IPS-20b (cell line): Measurements from ENCODE around the gene PPP1R13B.
"Not testable (repeated sequence)": the region's sequence is repeated elsewhere in the genome, so short reads cannot be mapped to it uniquely, and the experiment has no call there.

Source experiments
- H3K27ac ChIP-seq: one replicate; pipeline ENCODE4 v1.5.1; 2013; ENCODE audit warnings: low read length
- H3K27me3 ChIP-seq: 2 replicates; pipeline ENCODE4 v1.6.1; 2013; ENCODE audit warnings: mild to moderate bottlenecking, low read length, inconsistent platforms; ENCODE audit not compliant: insufficient read depth
- H3K36me3 ChIP-seq: 2 replicates; pipeline ENCODE4 v1.6.1; 2013; ENCODE audit warnings: low read depth, mild to moderate bottlenecking, inconsistent platforms, low read length, moderate library complexity; ENCODE audit not compliant: insufficient read depth
- H3K4me1 ChIP-seq: 2 replicates; pipeline ENCODE4 v1.6.1; 2013; ENCODE audit warnings: mild to moderate bottlenecking, control low read depth, inconsistent platforms, low read length, moderate library complexity; ENCODE audit not compliant: insufficient read depth
- H3K4me3 ChIP-seq: 2 replicates; pipeline ENCODE4 v1.5.1; 2013; ENCODE audit warnings: mild to moderate bottlenecking, low read length, inconsistent platforms
- H3K9ac ChIP-seq: 2 replicates; pipeline ENCODE4 v1.6.1; 2013; ENCODE audit warnings: low read depth, mild to moderate bottlenecking, inconsistent platforms, low read length, moderate library complexity
- H3K9me3 ChIP-seq: 2 replicates; pipeline ENCODE4 v1.6.1; 2013; ENCODE audit warnings: mild to moderate bottlenecking, low read depth, low read length, inconsistent platforms; ENCODE audit not compliant: insufficient read depth

Gene PPP1R13B

DNA sequence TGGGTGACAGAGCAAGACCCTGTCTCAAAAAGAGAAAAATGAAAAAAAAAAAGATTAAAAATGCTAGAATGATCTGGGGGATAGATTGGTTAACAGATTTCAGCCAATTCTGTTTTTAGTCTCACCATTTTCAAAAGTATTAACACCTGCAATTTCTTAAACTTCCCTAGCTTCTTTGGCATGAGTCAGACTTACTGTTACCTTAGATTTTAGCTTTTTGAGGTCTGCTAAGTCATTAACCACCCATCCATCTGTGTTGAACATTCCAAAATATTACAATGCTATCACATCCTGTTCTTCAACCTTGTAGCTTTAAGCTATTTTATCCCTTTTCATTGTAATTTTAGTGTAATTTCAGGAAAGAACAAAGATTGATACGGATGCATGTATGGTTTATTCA, 59.3 kb downstream of the PPP1R13B start:
- Histone ChIP-seq H3K9me3 (no peaks in the 10 kb centered on the region), H3K4me1 (no peaks in the 10 kb centered on the region), H3K36me3 (no peaks in the 10 kb centered on the region), H3K27ac (no peak overlapping the region), H3K4me3 (no peak overlapping the region), H3K27me3 (no peaks in the 10 kb centered on the region), H3K9ac (no peak overlapping the region)

DNA sequence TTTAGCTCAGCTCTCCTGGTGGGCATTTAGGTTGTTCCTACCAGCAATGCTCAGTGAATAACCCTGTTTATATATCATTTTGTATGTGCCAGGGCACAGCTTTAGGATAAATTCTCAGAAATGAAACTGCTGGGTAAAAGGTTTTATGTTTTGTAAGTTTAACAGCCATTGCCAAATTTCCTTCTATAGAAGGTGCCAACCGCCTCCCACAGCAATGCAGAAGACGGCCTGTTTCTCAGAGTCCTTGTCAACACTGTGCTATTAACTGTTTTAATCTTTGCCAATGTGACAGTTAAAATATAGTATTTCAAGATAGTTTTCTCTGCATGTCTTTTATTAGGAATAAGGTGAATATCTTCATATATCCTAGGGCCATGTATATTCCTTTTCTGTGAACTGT, 65.0 kb downstream of the PPP1R13B start:
- Histone ChIP-seq H3K4me3 (no peak overlapping the region), H3K36me3 (no peaks in the 10 kb centered on the region), H3K4me1 (no peaks in the 10 kb centered on the region), H3K27me3 (no peaks in the 10 kb centered on the region), H3K27ac (no peak overlapping the region), H3K9me3 (no peaks in the 10 kb centered on the region), H3K9ac (no peak overlapping the region)

DNA sequence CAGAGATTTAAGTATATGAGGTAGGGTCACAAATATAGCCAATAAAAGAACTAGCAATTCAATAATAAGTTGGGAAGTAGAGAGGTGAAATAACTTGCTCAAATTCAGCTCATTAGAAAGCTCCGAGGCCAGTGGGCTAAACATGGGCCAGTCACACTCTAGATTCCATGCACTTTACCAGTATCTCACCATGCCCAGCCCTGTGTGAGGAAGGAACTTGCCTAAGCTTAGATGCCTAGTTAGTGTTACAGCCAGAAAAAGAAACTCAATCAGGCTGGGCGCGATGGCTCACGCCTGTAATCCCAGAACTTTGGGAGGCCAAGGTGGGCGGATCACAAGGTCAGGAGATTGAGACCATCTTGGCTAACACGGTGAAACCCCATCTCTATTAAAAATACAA, 71.1 kb downstream of the PPP1R13B start:
- not testable (repeated sequence) for H3K9ac ChIP-seq, H3K27me3 ChIP-seq, H3K9me3 ChIP-seq, H3K36me3 ChIP-seq, H3K4me3 ChIP-seq, H3K27ac ChIP-seq, H3K4me1 ChIP-seq

DNA sequence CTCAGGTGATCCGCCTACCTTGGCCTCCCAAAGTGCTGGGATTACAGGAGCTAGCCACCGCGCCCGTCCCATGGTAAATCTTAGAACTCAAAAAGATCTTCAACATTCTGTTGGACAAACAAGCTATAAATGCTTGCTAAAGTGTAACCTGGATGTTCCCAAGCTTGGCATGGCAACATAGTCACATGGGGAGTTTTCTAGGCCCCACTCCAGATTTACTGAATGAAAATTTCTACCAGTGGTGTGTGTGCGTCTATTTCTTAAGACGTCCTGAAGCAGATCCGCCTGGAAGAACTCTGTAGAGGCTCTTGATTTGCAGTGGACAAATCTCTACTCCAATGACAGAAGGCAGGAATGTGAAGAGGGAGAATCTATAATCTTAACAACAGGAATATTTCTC, 71.9 kb downstream of the PPP1R13B start:
- Histone ChIP-seq H3K27me3 (no peaks in the 10 kb centered on the region), H3K27ac (no peak overlapping the region), H3K4me3 (no peak overlapping the region), H3K4me1 (no peaks in the 10 kb centered on the region), H3K9me3 (no peaks in the 10 kb centered on the region), H3K36me3 (no peaks in the 10 kb centered on the region), H3K9ac (no peak overlapping the region)

DNA sequence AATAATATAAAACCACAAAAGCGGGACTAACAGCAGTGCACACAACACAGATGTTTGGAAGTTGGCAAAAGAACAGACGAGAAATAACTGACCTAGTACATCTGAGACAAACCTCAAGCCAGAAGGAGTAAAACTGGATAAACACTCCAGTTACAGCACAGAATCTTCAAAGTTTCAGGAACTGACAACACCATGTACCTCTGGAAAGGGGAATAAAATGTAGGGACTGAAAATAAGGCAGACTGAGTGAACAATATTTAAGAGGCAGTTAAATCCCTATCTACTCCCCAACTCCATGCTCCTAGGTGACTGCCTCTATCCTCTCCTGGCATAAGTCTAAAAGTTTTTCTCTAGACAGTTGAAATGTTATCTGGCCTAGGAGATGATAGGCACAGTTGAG, 73.9 kb downstream of the PPP1R13B start:
- Histone ChIP-seq H3K36me3 (no peaks in the 10 kb centered on the region), H3K9ac (no peak overlapping the region), H3K4me1 (no peaks in the 10 kb centered on the region), H3K27me3 (no peaks in the 10 kb centered on the region), H3K27ac (no peak overlapping the region), H3K9me3 (no peaks in the 10 kb centered on the region), H3K4me3 (no peak overlapping the region)

DNA sequence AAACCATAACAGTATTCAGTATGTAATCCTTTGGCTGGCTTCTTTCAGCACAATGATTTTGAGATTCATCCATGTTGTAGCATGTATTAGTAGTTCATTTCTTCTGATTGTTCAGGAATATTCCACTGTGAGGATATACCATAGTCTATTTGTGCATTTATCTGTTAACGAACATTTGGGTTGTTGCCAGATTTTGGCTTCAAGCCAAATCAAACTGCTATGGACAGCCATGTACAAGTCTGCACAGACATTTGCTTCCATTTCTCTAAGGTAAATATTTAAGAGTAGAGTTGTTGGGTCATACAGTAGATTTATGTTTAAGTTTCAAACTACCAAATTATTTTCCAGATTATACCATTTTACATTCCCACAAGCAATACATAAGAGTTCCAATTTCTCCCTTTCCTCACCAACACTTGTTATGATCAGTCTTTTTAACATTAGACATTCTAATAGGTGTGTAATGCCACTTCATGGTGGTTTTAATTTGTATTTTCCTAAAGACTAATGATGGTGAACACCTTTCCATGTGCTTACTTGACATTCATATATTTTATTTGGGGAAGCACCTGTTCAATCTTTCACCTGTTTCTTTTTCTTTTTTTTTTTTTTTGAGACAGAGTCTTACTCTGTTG, 75.2 kb downstream of the PPP1R13B start:
- Histone ChIP-seq H3K27ac (no peak overlapping the region), H3K9me3 (no peaks in the 10 kb centered on the region), H3K36me3 (no peaks in the 10 kb centered on the region)

DNA sequence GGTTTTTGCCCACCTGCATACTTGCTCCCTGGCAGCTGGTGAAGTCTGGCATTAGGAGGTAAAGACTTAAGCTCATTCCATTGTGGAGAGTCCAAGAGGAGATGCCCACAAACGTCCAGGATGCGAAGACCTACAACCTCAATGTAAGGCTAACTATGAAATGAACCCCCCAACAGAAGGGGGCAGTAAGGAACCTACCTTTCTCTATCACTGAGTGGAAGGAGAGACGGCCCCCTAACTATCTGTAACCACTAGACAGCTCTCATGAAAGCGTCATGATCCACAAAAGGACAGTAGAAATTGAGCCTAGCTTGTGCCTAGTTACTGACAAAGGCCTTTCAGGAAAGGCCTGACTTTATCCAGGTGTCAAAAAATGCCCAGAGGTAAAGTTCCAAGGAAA, 76.5 kb downstream of the PPP1R13B start:
- Histone ChIP-seq H3K27me3 (no peaks in the 10 kb centered on the region), H3K27ac (no peak overlapping the region), H3K4me3 (no peak overlapping the region), H3K9ac (no peak overlapping the region), H3K9me3 (no peaks in the 10 kb centered on the region), H3K36me3 (no peaks in the 10 kb centered on the region), H3K4me1 (no peaks in the 10 kb centered on the region)

More for the DNA sequence above, 75.2 kb downstream of the PPP1R13B start:
- no peak overlapping the region for H3K9ac ChIP-seq
- no peaks in the 10 kb centered on the region for H3K27me3 ChIP-seq
- no peak overlapping the region for H3K4me3 ChIP-seq
- H3K4me1 ChIP-seq = no peaks in the 10 kb centered on the region

DNA sequence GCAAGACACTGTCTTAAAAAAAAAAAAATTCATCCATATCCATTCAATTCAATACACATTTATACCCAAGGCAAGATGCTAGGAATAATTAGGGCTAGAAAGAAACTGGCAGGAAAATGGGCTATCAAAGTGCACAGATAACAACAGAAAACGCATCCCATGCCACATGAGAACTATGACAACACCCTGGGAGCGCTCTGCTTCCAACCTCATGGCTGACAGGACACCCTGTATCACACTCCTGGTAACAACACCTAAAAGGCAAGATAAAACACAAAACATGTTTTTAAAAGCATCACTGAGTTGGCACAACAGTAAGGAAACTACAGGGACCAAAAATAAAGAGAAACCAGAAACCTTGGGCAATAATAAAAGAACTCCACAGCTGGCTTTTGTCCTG, 76.9 kb downstream of the PPP1R13B start:
- H3K9me3 ChIP-seq = no peaks in the 10 kb centered on the region
- H3K36me3 ChIP-seq = no peaks in the 10 kb centered on the region
- no peaks in the 10 kb centered on the region for H3K27me3 ChIP-seq
- no peak overlapping the region for H3K4me3 ChIP-seq
- no peaks in the 10 kb centered on the region for H3K4me1 ChIP-seq
- no peak overlapping the region for H3K9ac ChIP-seq
- H3K27ac ChIP-seq = no peak overlapping the region

DNA sequence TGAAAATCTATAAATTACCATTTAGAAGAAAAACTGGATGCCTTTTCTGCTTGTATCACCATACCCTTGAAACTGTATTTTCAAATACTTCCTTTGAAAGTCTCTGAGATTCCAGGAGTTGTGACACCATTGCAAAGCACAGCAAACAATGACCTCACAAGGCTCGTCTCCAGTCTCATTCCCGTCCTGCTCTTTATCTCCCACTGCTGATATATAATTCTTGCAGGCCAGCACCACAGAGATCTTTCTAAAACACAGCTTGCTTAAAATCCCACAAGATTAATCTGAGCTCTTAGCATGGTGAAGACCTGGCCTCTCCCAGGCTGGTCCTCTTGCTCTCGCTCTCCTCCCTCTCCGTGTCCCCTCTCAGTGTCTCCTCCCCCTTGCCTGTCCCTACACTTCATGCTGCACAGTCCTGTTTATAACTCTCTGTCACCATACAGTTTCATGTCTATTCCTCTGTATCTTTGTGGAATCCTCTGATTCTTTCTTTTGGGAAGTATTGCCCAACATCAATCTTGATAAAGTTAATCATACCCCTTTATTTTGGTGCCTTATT, 80.0 kb downstream of the PPP1R13B start:
- H3K9ac ChIP-seq = no peak overlapping the region

DNA sequence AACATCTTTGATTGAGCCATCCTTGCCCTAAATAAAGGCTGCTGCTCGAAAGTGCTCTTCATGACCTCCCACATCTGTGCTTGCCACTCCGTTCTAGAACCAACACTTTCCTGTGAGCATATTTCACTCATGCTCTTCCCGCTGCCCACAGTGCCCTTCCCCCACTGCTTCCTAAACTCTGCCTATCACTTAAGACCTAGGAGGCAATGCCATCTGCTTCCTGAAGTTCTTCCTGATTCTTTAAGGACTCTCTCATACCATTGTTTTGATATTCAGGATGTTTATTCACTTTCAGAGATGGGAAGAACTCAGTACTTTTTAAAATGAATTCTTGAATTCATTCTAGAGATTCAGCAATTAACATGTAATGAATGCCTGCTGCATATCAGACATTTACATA, 81.8 kb downstream of the PPP1R13B start:
- H3K9me3 ChIP-seq = no peaks in the 10 kb centered on the region
- H3K9ac ChIP-seq = no peak overlapping the region
- H3K36me3 ChIP-seq = no peaks in the 10 kb centered on the region
- peaks cover 5% of the 10 kb centered on the region; the same call in 1 of the 2 replicates for H3K4me1 ChIP-seq
- H3K27me3 ChIP-seq = no peaks in the 10 kb centered on the region
- no peak overlapping the region for H3K27ac ChIP-seq
- no peak overlapping the region for H3K4me3 ChIP-seq

More for the DNA sequence above, 80.0 kb downstream of the PPP1R13B start:
- no peaks in the 10 kb centered on the region for H3K27me3 ChIP-seq
- no peak overlapping the region for H3K4me3 ChIP-seq
- no peaks in the 10 kb centered on the region for H3K9me3 ChIP-seq
- H3K27ac ChIP-seq = no peak overlapping the region
- H3K4me1 ChIP-seq = no peaks in the 10 kb centered on the region
- H3K36me3 ChIP-seq = no peaks in the 10 kb centered on the region

DNA sequence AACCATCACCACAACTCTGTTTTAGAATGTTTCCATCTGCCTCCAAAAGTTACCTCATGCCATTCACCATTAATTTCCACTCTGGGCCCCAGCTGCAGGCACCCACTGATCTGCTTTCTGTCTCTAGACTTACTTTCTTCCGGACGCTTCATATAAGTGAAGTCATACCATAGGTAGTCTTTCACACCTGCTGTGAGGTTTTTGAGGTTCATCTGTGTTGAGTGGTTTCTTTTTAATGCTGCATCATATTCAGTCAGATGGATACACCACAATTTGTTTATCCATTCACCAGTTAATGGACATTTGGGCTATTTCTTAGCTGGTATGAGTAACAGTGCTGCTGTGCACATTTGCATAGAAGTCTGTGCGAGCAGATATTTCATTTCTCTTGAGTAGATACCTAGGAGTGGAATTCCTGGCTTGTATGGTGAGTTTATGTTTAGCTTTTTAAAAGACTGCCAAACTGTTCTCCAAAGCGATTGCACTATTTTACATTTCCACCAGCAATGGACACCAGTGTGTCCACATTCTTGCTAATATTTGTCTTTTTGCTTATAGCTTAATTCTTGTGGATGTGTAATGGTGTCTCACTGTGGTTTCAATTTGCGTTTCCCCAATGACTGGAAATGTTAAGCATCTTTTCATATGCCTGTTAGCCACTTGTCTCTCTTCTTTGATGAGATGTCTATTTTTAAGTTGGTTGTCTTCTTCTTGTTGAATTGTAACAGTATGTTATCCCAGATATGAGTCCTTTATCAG, 83.5 kb downstream of the PPP1R13B start:
- Histone ChIP-seq H3K4me1 (peaks cover 5% of the 10 kb centered on the region; the same call in 1 of the 2 replicates), H3K9me3 (no peaks in the 10 kb centered on the region), H3K27ac (no peak overlapping the region), H3K36me3 (no peaks in the 10 kb centered on the region), H3K9ac (no peak overlapping the region), H3K27me3 (no peaks in the 10 kb centered on the region), H3K4me3 (no peak overlapping the region)

DNA sequence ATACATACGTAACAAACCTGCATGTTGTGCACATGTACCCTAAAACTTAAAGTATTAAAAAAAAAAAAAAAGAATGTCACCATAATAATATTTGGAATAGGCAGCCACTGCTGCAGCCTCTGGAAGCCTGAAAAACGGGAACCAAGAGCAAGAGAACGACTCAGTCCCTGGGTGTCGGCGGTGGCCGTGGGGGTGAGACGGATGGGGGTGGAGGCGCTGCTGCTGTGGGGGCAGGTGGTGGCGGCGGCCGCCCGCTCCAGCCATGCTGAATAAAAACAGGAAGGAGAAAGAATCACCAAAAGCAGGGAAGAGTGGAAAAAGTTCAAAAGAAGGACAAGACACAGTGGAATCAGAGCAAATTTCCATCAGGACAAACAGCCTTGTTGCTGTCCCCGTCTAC, 84.8 kb downstream of the PPP1R13B start:
- peaks cover 5% of the 10 kb centered on the region; the same call in 1 of the 2 replicates for H3K4me1 ChIP-seq
- no peaks in the 10 kb centered on the region for H3K27me3 ChIP-seq
- no peak overlapping the region for H3K27ac ChIP-seq
- no peak overlapping the region for H3K9ac ChIP-seq
- H3K36me3 ChIP-seq = no peaks in the 10 kb centered on the region
- no peak overlapping the region for H3K4me3 ChIP-seq
- no peaks in the 10 kb centered on the region for H3K9me3 ChIP-seq
